Measurements from ENCODE around the gene NOL9. TPM values are rescaled to one million over a fixed set of nuclear protein-coding genes. Genes with fewer than 3 reads are reported as not detected.

Gene NOL9
- total RNA-seq, 1 donor from 2014 or later = 48.0 TPM

GRCh38 chr1:6491081-6491449 is 63.2 kb downstream of the NOL9 start:
- no peaks in the 10 kb centered on the region for H3K9me3 ChIP-seq (ENCODE audit: low read depth)
- no peak overlapping the region for H3K27ac ChIP-seq
- no peak overlapping the region for H3K9ac ChIP-seq
- peaks cover 21% of the 10 kb centered on the region for H3K27me3 ChIP-seq
- no peak overlapping the region for H3K27ac Mint-ChIP-seq
- peaks cover 19% of the 10 kb centered on the region for H3F3A ChIP-seq (ENCODE audit: low read depth)
- H3K27me3 Mint-ChIP-seq (ENCODE audit: insufficient read depth, low read depth) = peaks cover 12% of the 10 kb centered on the region
- H2AFZ ChIP-seq (replicated peaks) = peak overlapping the region; percentile 75
- no peak for DNase-seq (ENCODE audit: low spot score)
- peak overlapping the region; percentile 79 for H3K4me3 Mint-ChIP-seq
- no peaks in the 10 kb centered on the region for H3K79me2 ChIP-seq (ENCODE audit: low read depth)
- H3K4me1 Mint-ChIP-seq = peaks cover 20% of the 10 kb centered on the region
- peaks cover 9% of the 10 kb centered on the region for H4K20me1 ChIP-seq (ENCODE audit: low read depth)
- H3K36me3 ChIP-seq = no peaks in the 10 kb centered on the region
- peaks cover 5% of the 10 kb centered on the region for H3K4me1 ChIP-seq
- H3K36me3 Mint-ChIP-seq = no peaks in the 10 kb centered on the region
- H3K4me3 ChIP-seq = peak overlapping the region; percentile 79
- peak overlapping the region; percentile 88 for H3K4me2 ChIP-seq
- no peaks in the 10 kb centered on the region for H3K9me3 Mint-ChIP-seq
- TF ChIP-seq, protein P1, sequence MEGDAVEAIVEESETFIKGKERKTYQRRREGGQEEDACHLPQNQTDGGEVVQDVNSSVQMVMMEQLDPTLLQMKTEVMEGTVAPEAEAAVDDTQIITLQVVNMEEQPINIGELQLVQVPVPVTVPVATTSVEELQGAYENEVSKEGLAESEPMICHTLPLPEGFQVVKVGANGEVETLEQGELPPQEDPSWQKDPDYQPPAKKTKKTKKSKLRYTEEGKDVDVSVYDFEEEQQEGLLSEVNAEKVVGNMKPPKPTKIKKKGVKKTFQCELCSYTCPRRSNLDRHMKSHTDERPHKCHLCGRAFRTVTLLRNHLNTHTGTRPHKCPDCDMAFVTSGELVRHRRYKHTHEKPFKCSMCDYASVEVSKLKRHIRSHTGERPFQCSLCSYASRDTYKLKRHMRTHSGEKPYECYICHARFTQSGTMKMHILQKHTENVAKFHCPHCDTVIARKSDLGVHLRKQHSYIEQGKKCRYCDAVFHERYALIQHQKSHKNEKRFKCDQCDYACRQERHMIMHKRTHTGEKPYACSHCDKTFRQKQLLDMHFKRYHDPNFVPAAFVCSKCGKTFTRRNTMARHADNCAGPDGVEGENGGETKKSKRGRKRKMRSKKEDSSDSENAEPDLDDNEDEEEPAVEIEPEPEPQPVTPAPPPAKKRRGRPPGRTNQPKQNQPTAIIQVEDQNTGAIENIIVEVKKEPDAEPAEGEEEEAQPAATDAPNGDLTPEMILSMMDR (IDR thresholded peaks at IDR 0.05) = no peak
- peak; percentile 0 for TF ChIP-seq EZH2 (IDR thresholded peaks at IDR 0.05)

- H3K9ac ChIP-seq = no peak overlapping the region
- Mint-ChIP-seq H3K36me3 (no peaks in the 10 kb centered on the region), H3K27ac (no peak overlapping the region), H3K4me3 (peak overlapping the region; percentile 79), H3K9me3 (no peaks in the 10 kb centered on the region), H3K27me3 (ENCODE audit: insufficient read depth, low read depth) (peaks cover 13% of the 10 kb centered on the region), H3K4me1 (peaks cover 17% of the 10 kb centered on the region)
- peak overlapping the region; percentile 88 for H3K4me2 ChIP-seq
- peak overlapping the region; percentile 75 for H2AFZ ChIP-seq (replicated peaks)
- peaks cover 5% of the 10 kb centered on the region for H4K20me1 ChIP-seq (ENCODE audit: low read depth)
- peaks cover 15% of the 10 kb centered on the region for H3K27me3 ChIP-seq
- TF ChIP-seq, protein P1 (IDR thresholded peaks at IDR 0.05) = peak; percentile 19
- no peak for TF ChIP-seq EZH2phosphoT487 (IDR thresholded peaks at IDR 0.05)
- TF ChIP-seq EZH2 (IDR thresholded peaks at IDR 0.05) = peak; percentile 61
- no peaks in the 10 kb centered on the region for H3K36me3 ChIP-seq
- H3K79me2 ChIP-seq (ENCODE audit: low read depth) = no peaks in the 10 kb centered on the region
- H3K4me3 ChIP-seq = peak overlapping the region; percentile 79
- no peak overlapping the region for H3K27ac ChIP-seq
- peak; percentile 90 for DNase-seq (ENCODE audit: low spot score)
- no peaks in the 10 kb centered on the region for H3K9me3 ChIP-seq (ENCODE audit: low read depth)
- peaks cover 18% of the 10 kb centered on the region for H3F3A ChIP-seq (ENCODE audit: low read depth)
- H3K4me1 ChIP-seq = peaks cover 6% of the 10 kb centered on the region
Observed at GRCh38 chr1:6490181-6491080, 63.9 kb downstream of the NOL9 start.

DNA sequence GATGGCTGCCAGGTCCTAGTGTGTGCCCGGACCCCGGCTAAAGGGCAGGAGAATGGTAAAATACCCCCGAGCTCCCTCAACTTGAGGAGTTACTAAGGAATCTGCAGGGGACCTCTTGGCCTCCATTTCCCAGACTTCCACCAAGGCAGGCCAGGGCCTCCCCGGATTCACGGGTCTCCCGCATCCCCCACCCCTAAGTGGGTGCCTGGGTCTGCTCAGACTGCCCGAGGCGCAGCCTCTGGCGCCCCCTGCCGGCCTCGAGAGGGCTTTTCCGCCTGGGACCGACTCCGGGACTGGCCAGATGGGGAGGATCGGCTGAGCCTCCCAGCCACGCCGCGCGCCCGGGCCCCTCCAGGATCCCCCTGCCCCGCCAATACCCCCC is 64.5 kb downstream of the NOL9 start:
- no peaks in the 10 kb centered on the region for H3K9me3 ChIP-seq (ENCODE audit: low read depth)
- peak overlapping the region; percentile 79 for H3K4me3 ChIP-seq
- Mint-ChIP-seq H3K4me1 (peaks cover 17% of the 10 kb centered on the region), H3K27me3 (ENCODE audit: insufficient read depth, low read depth) (peaks cover 14% of the 10 kb centered on the region), H3K4me3 (peak overlapping the region; percentile 79), H3K27ac (no peak overlapping the region), H3K9me3 (no peaks in the 10 kb centered on the region), H3K36me3 (no peaks in the 10 kb centered on the region)
- H3K9ac ChIP-seq = no peak overlapping the region
- H3K79me2 ChIP-seq (ENCODE audit: low read depth) = peaks cover 2% of the 10 kb centered on the region
- H2AFZ ChIP-seq (replicated peaks) = peak overlapping the region; percentile 75
- TF ChIP-seq, protein P1 (IDR thresholded peaks at IDR 0.05) = peak; percentile 91
- TF ChIP-seq EZH2phosphoT487 (IDR thresholded peaks at IDR 0.05) = no peak
- H3K27ac ChIP-seq = no peak overlapping the region
- no peaks in the 10 kb centered on the region for H3K36me3 ChIP-seq
- DNase-seq (ENCODE audit: low spot score) = peak; percentile 88
- H3K4me2 ChIP-seq = peak overlapping the region; percentile 88
- H4K20me1 ChIP-seq (ENCODE audit: low read depth) = peaks cover 5% of the 10 kb centered on the region
- H3F3A ChIP-seq (ENCODE audit: low read depth) = peaks cover 18% of the 10 kb centered on the region
- peaks cover 14% of the 10 kb centered on the region for H3K27me3 ChIP-seq
- H3K4me1 ChIP-seq = peaks cover 6% of the 10 kb centered on the region

Data from neural progenitor cell (in vitro differentiated cells).